ENCODE measurements around the gene PLXNA1.
A peak's percentile ranks its signal among the peaks of the same experiment; 100 is the strongest.

PLXNA1 gene

DNA sequence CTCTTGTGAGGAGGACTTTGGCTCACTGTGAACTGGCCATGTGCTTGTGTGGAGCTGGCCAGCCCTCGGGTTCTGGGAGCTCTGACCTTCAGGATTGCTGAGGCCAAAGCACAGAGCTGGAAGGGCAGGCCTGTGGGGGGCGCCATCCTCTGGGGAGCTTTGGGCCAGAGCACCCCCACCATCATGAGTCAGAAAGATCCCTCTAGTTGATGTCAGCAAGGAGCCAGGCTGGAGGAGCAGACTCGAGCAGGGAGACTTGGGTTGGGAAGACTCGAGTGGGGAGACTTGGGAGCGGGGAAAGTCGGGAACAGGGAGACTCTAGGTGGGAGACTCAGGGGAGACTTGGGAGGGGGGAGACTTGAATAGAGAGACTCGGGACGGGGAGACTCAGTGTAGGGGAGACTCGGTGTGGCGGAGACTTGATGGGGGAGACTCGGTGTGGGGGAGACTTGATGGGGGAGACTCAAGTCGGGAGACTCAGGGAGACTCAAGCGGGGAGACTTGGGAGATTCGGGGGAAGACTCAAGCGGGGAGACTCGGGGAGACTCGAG, 37.7 kb upstream of the PLXNA1 start:
- peaks cover 19 to 37% of the 10 kb centered on the region in 2 donors for H3K4me1 Mint-ChIP-seq
- no peak overlapping the region for H3K27ac Mint-ChIP-seq
- H3K27me3 Mint-ChIP-seq: peaks cover 0 to 3% of the 10 kb centered on the region in 2 donors
- no peak overlapping the region for H3K4me3 Mint-ChIP-seq
- ATAC-seq (replicated peaks): no peak
- DNase-seq: no peak
- no peaks in the 10 kb centered on the region for H3K9me3 Mint-ChIP-seq
- peaks cover 17 to 33% of the 10 kb centered on the region in 2 donors for H3K36me3 Mint-ChIP-seq

DNA sequence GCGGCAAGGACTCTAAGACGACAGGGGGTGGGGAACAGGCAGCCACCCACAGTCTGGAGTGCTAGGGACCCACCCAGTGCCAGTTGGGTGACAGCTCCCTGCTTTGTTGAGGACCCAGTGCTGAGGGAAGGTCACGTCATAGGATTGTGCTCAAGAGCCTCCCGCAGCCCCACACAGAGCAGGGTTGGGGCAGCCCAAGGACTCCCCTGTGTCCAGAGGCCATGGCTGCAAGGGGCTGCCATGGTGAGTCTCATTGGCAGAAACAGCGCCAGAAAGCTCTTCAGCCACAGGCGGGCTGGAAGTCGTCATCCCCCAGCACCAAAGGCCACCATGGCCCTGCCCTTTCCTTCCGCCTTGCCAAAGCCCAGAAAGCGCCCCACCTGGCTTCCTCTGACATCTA, 37.0 kb upstream of the PLXNA1 start:
- Mint-ChIP-seq H3K27me3 (peaks cover 0 to 3% of the 10 kb centered on the region in 2 donors), H3K36me3 (peaks cover 17 to 33% of the 10 kb centered on the region in 2 donors)
- ATAC-seq (replicated peaks): no peak

DNA sequence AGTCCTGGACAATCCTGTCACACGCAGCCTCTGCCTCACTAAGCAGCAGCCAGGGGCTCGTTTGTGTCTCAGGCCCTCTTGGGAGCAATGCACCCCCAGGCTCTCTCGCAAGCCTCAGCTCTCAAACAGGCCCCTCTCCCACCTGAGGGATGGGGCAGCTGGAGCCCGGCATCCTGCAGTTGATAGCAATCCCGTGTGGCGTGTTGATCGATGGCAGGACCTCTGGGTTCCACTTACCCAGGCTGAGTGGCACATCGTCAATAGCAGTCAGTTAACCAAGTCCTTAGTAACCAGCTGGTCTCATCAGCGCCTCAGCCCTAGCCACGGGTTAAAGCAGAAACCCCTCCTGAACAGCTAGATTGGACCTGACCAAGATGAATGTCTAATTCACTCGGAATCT, 36.5 kb upstream of the PLXNA1 start:
- no peak overlapping the region for H3K4me3 Mint-ChIP-seq
- peaks cover 0 to 3% of the 10 kb centered on the region in 2 donors for H3K27me3 Mint-ChIP-seq
- no peaks in the 10 kb centered on the region for H3K9me3 Mint-ChIP-seq
- H3K36me3 Mint-ChIP-seq: peaks cover 17 to 33% of the 10 kb centered on the region in 2 donors
- H3K27ac Mint-ChIP-seq: no peak overlapping the region
- no peak for ATAC-seq (replicated peaks)
- H3K4me1 Mint-ChIP-seq: peaks cover 19 to 37% of the 10 kb centered on the region in 2 donors
- no peak for DNase-seq

More for the DNA sequence above, 37.0 kb upstream of the PLXNA1 start:
- no peak for DNase-seq
- no peak overlapping the region for H3K4me3 Mint-ChIP-seq
- no peak overlapping the region for H3K27ac Mint-ChIP-seq
- H3K4me1 Mint-ChIP-seq: peaks cover 19 to 37% of the 10 kb centered on the region in 2 donors
- H3K9me3 Mint-ChIP-seq: no peaks in the 10 kb centered on the region

DNA sequence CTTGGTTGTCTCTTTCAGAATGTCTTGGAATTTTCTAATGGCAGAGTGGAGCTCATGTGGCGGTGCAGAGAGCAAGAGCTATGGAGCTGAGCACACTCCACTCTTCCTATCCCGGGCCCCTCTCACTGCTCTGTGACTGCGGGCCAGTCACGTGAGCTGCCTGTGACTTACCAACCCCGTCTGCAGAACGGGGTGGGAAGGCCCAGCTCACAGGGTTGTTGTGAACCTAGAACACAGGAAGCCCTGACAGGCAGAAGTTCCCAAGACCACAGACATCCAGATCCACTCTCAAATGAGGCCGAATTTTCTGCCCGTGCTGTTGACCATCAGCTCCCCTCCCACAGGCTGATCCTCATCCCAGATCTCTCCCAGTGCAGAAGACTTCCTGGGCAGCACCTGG, 35.5 kb upstream of the PLXNA1 start:
- no peak overlapping the region for H3K27ac Mint-ChIP-seq
- no peaks in the 10 kb centered on the region for H3K9me3 Mint-ChIP-seq
- peaks cover 19 to 31% of the 10 kb centered on the region in 2 donors for H3K4me1 Mint-ChIP-seq
- peaks cover 17 to 29% of the 10 kb centered on the region in 2 donors for H3K36me3 Mint-ChIP-seq
- ATAC-seq (replicated peaks) (peak in 1 of 2 donors; percentile 38), DNase-seq (no peak)
- peaks cover 0 to 3% of the 10 kb centered on the region in 2 donors for H3K27me3 Mint-ChIP-seq
- no peak overlapping the region for H3K4me3 Mint-ChIP-seq

DNA sequence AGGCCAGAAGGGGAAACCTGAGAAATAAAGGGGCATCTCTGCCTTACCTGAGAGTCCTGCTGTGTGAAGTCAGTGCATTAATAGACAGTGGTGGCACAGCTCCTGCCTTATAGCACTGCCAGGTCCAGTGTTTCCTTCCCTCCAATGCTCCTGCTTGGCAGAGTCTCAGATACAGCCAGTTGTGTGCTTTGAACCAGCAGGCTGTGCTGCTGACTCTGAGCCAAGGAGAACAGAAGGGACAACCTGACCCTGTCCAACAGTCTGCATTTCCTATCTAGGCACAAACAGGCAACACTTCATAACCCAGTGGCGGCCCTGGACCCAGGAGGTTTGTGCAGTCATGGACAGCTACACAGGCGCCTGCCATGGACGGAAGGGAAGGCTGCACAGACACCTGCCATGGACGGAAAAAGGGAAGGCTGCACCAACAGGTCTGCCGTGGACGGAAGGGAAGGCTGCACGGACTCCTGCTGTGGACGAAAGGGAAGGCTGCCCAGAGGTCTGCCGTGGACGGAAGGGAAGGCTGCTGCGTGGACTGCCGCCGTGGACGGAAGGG, 33.9 kb upstream of the PLXNA1 start:
- Mint-ChIP-seq H3K4me1 (peaks cover 22 to 28% of the 10 kb centered on the region in 2 donors), H3K27ac (no peak overlapping the region), H3K4me3 (no peak overlapping the region), H3K9me3 (no peaks in the 10 kb centered on the region), H3K27me3 (peaks cover 0 to 3% of the 10 kb centered on the region in 2 donors), H3K36me3 (peaks cover 11 to 28% of the 10 kb centered on the region in 2 donors)
- no peak for ATAC-seq (replicated peaks)
- DNase-seq: no peak

DNA sequence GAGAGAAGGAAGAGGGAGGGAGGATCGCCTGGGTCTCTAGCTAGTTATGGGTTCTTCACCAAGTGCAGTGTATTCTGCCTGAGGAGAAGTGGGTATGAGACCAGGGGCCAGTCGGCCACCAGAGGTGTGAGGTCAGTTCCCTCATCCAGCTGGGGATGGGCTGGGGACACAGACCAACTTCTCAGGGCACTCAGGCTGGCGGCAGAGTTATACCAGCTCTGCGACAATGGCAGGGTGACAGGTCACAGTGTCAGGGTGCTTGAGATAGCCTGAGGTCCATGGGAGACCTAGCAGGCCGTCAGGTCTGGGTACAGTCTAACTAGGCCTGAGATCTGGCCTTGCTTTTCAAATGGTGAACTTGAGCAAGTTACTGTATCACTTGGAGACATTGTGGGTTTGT, 31.4 kb upstream of the PLXNA1 start:
- peaks cover 0 to 3% of the 10 kb centered on the region in 2 donors for H3K27me3 Mint-ChIP-seq
- no peak overlapping the region for H3K4me3 Mint-ChIP-seq
- no peak overlapping the region for H3K27ac Mint-ChIP-seq
- ATAC-seq (replicated peaks): no peak
- DNase-seq: no peak
- H3K36me3 Mint-ChIP-seq: peaks cover 10 to 21% of the 10 kb centered on the region in 2 donors
- no peaks in the 10 kb centered on the region for H3K9me3 Mint-ChIP-seq
- peaks cover 25 to 37% of the 10 kb centered on the region in 2 donors for H3K4me1 Mint-ChIP-seq

DNA sequence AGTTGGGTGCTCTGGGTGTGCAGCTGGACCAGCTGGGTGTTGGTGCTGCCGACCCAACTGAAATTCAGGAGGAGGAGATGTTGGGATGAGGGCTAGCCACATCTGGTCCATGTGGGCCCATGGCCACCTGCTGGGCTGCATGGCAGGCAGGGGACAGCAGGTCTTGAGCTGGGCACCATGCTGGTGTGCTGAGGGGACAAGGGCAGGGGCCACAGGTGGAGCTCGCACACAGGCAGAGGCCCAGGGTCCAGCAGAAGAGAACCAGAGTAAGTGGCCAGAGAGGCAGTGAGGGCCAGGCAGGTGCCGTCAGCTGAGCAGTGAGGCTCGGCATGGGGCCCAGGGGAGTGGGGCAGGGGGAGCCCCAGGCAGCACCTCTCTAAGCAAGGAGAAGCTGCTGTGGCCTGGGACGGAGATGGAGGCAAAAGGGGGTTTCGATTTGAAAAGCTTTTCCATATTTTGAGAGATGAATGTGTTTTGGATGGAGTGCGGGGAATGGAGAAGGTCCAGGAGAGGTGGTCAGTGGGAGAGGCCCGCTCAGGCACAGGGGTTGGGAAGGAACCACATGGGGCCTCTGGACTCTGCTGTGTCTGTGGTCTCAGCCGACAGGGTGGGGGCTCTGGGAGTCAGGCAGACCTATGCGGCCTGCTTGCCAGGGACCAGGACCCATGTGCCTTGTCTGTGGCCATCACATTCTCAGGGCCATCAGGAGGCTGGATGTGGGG, 30.5 kb upstream of the PLXNA1 start:
- H3K36me3 Mint-ChIP-seq: peaks cover 10 to 17% of the 10 kb centered on the region in 2 donors
- peaks cover 20 to 36% of the 10 kb centered on the region in 2 donors for H3K4me1 Mint-ChIP-seq
- H3K4me3 Mint-ChIP-seq: no peak overlapping the region
- H3K27me3 Mint-ChIP-seq: no peaks in the 10 kb centered on the region
- no peak overlapping the region for H3K27ac Mint-ChIP-seq
- no peaks in the 10 kb centered on the region for H3K9me3 Mint-ChIP-seq
- ATAC-seq (replicated peaks) (no peak), DNase-seq (no peak)

DNA sequence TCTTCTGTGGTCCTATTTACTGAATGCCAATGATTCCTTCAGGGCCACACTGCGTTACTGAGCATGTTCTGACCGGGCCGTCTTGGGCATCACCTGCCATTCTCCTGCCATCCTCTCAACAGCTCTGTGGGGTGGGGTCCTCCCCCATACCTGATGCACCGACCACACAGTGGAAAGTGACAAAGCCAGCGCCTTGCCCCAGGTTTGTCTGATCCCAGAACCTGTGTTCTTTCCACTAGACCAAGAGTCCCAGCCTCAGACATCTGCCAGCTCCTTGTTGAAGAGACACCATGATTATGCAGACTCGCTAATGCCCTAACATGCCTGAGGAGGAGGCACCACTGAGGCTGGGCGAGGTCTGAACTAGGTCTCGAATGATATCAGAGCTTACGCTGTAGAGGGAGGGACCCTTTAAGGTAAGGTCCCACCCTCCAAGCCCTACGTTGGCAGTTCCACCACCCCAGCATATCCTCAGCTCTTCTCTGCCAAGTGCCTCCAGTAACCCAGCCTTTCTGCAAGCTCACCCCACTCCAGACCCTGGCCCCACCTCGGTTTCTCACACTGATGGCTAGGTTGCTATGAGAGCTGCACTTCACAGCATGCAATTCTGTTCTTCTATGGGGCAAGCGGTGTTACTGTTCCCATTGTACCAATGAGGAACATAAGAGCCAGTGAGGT, 29.8 kb upstream of the PLXNA1 start:
- peaks cover 20 to 35% of the 10 kb centered on the region in 2 donors for H3K4me1 Mint-ChIP-seq
- no peaks in the 10 kb centered on the region for H3K27me3 Mint-ChIP-seq
- H3K4me3 Mint-ChIP-seq: no peak overlapping the region
- H3K27ac Mint-ChIP-seq: peak overlapping the region; percentile 4
- DNase-seq: no peak
- no peaks in the 10 kb centered on the region for H3K9me3 Mint-ChIP-seq
- ATAC-seq (replicated peaks): no peak
- H3K36me3 Mint-ChIP-seq: peaks cover 10 to 19% of the 10 kb centered on the region in 2 donors

DNA sequence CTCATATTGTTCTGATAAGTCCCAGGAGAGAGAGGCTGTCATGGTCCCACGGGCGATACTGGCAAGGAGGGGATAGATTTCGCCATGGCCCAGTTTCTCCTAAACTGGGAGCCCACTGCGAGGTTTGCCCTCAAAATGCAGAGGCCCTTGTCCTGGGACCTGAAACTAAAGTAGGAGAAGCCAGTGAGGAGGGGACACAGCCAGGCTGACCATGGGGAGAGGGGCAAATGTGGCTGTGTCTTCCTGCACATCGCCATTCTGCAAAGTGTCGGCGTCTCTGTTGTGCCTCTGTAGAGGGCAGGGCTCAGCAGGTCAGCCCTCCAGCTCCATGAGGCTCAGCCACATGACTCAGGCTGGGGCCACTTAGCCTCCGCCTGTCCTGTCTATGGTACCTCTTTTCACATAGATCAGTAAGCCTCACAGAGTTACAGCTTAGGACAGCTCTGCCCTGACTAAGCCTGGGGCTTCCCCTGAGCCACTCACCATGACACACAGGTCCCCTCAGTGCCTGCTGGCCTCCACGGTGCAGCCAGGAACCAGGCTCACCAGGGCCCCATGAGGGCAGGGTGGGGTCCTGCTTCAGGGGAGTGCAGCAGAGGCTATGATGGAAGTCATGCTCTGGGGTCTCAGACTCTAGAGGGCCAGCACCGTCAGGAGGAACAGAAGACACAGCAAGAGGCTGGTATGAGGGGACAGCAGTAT, 28.6 kb upstream of the PLXNA1 start:
- Mint-ChIP-seq H3K4me1 (peaks cover 20 to 35% of the 10 kb centered on the region in 2 donors), H3K9me3 (no peaks in the 10 kb centered on the region), H3K27ac (peak overlapping the region; percentile 99), H3K4me3 (peak overlapping the region; percentile 52 to 77), H3K27me3 (no peaks in the 10 kb centered on the region), H3K36me3 (peaks cover 1 to 14% of the 10 kb centered on the region in 2 donors)
- peak; percentile 71 for DNase-seq
- peak; percentile 86 to 92 for ATAC-seq (replicated peaks)

DNA sequence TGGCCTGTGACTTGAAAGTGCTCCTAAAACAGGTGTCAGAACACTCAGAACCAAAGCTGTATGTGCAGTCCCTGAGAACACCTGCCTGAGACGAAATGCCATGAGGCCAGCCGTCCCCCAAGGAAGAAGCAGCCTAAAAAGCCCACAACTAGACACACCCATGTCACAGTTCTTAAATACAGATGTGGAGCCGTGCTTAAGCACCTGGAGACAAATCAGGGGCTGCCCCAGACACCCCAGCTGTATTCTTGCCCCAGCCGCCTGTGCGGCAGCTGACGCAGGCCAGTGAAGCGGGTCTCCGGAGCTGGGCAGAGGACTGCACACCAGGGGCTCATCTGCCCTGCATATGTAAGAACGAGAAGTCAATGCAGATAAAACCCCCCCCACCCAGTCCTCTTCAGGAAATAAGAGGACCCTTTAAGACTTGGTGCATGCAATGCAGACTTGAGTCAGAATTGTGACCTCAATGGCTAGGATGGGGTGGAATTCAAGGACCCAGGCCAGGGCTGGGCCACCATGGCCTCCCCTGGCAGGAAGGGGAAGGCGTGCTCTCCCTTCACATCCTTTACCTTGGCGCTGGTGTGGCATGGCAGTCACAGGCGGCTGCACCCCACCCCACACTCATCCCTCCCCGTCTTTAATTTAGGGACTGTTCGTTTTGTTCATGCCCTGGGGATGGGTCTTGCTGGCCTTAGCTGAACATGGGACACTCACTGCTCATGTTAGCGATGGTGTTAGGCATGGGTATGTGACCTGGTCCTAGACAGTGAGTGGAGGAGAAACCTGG, 27.7 kb upstream of the PLXNA1 start:
- H3K4me3 Mint-ChIP-seq: no peak overlapping the region
- peaks cover 2 to 22% of the 10 kb centered on the region in 2 donors for H3K36me3 Mint-ChIP-seq
- ATAC-seq (replicated peaks) (peak; percentile 75 to 81), DNase-seq (peak; percentile 82)
- H3K27me3 Mint-ChIP-seq: no peaks in the 10 kb centered on the region
- H3K9me3 Mint-ChIP-seq: no peaks in the 10 kb centered on the region
- peaks cover 21 to 42% of the 10 kb centered on the region in 2 donors for H3K4me1 Mint-ChIP-seq
- H3K27ac Mint-ChIP-seq: peak overlapping the region; percentile 99

DNA sequence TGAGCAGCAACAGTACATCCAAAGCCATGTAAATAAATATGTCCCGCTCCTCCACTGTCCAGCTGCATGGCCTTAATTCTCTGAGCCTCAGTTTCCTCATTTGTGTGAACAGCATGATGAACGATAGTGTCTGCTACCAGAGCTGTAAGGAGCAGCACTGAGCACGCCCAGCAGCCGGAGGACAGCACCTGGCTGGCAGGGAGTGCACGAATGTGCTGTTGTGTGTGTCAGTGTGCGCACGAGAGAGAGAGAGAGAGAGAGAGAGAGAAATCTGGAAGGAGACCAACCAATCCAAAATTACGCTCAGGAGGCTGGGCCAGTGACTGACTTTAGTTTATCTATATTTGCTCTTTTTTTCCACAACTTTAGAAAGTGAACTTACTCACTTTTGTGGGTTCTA, 26.6 kb upstream of the PLXNA1 start:
- peaks cover 33 to 53% of the 10 kb centered on the region in 2 donors for H3K4me1 Mint-ChIP-seq
- no peak for DNase-seq
- peak overlapping the region; percentile 75 for H3K27ac Mint-ChIP-seq
- no peaks in the 10 kb centered on the region for H3K9me3 Mint-ChIP-seq
- H3K27me3 Mint-ChIP-seq: no peaks in the 10 kb centered on the region
- H3K36me3 Mint-ChIP-seq: peaks cover 5 to 30% of the 10 kb centered on the region in 2 donors
- H3K4me3 Mint-ChIP-seq: no peak overlapping the region
- ATAC-seq (replicated peaks): no peak

DNA sequence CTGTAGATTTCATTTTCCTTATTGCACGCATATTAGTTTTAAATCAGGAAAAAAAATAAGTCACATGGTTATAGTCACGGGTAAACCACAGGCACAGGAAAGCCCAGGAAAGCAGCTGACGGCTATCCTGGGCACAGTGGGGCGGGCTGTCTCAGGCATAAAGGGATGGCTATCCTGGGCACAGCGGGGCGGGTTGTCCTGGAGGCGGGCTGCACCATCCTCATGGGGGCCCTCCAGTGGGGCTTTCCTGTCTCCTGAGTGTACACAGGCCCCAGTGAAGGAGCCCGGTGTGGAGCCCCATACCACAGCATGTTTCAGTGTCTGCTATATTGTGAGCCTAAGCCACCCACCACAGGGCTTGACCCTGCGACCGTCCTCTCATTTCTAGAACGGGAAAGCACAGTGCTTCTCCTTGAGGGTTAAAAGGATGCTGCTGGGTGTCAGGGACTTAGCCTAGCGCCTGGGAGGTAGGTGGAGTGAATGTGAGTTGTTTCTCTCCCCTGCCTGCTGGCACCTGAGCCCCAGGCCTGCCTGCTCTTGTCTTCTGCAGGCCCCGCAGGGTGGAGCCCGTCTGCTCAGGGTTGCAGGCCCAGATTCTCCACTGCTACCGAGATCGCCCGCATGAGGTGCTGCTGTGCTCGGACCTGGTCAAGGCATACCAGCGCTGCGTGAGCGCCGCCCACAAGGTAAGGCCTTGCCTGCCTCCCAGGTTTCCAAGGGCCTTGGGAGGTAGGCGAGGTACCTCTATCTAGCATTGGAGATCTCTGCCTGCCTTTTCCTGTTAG, 25.9 kb upstream of the PLXNA1 start:
- peaks cover 35 to 56% of the 10 kb centered on the region in 2 donors for H3K4me1 Mint-ChIP-seq
- H3K27ac Mint-ChIP-seq: peak overlapping the region; percentile 31
- DNase-seq (no peak), ATAC-seq (replicated peaks) (no peak)
- H3K36me3 Mint-ChIP-seq: peaks cover 5 to 30% of the 10 kb centered on the region in 2 donors
- H3K4me3 Mint-ChIP-seq: no peak overlapping the region
- no peaks in the 10 kb centered on the region for H3K27me3 Mint-ChIP-seq
- no peaks in the 10 kb centered on the region for H3K9me3 Mint-ChIP-seq
